Gastroesophageal sphincter (tissue), 3 donors: ENCODE results near the gene MYL6.

Experiments
- EP300 ChIP-seq: sonication (generic); formaldehyde crosslinking; IDR thresholded peaks from one replicate; pipeline ENCODE4 v1.6.1; 2017; ENCODE audit warnings: antibody characterized with exemption, mild to moderate bottlenecking
- POLR2A ChIP-seq, 2 donors: fragments of 450-650 bp; IDR thresholded peaks; one replicate each; pipeline ENCODE4 v1.6.1; 2017; ENCODE audit warnings: antibody characterized with exemption in 2 of 2, mild to moderate bottlenecking in 2 of 2, moderate library complexity in 1 of 2
- POLR2AphosphoS5 ChIP-seq: sonication (generic); formaldehyde crosslinking; IDR thresholded peaks from one replicate; pipeline ENCODE4 v1.6.1; 2017; ENCODE audit warnings: antibody characterized with exemption
- TF ChIP-seq, protein P1 (sequence below), 4 experiments: fragments of 200-600 bp in 2 of 4; fragments of 450-650 bp in 2 of 4; sonication (generic) in 1 of 4; IDR thresholded peaks; one replicate each; pipeline ENCODE4 v1.5.1; 2017 to 2019; ENCODE audit warnings: antibody characterized with exemption in 4 of 4, mild to moderate bottlenecking in 2 of 4, moderate library complexity in 2 of 4

DNA sequence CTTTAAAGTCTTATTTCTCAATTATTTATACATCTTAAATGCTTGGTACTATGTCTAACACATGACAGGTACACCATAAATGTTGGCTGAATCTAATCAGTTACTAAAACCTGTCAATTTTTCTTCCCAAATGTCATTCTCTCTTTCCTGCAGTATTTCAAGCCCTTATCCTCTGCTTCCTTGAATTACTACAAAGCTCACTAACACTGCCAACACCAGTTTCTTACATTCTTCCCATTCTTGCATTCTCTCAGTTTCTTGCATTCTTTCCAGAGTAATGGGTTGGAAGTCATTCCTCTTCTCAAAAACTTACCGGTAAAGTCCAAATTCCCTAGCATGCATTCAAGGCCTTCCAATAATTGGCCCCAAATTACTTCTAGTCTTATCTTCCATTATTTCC, 40.7 kb downstream of the MYL6 start:
- no peak for TF ChIP-seq EP300
- TF ChIP-seq, protein P1, sequence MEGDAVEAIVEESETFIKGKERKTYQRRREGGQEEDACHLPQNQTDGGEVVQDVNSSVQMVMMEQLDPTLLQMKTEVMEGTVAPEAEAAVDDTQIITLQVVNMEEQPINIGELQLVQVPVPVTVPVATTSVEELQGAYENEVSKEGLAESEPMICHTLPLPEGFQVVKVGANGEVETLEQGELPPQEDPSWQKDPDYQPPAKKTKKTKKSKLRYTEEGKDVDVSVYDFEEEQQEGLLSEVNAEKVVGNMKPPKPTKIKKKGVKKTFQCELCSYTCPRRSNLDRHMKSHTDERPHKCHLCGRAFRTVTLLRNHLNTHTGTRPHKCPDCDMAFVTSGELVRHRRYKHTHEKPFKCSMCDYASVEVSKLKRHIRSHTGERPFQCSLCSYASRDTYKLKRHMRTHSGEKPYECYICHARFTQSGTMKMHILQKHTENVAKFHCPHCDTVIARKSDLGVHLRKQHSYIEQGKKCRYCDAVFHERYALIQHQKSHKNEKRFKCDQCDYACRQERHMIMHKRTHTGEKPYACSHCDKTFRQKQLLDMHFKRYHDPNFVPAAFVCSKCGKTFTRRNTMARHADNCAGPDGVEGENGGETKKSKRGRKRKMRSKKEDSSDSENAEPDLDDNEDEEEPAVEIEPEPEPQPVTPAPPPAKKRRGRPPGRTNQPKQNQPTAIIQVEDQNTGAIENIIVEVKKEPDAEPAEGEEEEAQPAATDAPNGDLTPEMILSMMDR (IDR thresholded peaks at IDR 0.05): no peak
- TF ChIP-seq POLR2A (IDR thresholded peaks at IDR 0.05): no peak
- TF ChIP-seq POLR2AphosphoS5: no peak
